GM18868 (cell line): ENCODE results near the gene RAP1A.

Source experiments
- ATAC-seq: cut with Tn5 transposase; IDR thresholded peaks from one replicate; pipeline ENCODE4 v1.9.1; 2021; ENCODE audit warnings: mild to moderate bottlenecking, moderate library complexity; ENCODE audit not compliant: unreplicated experiment

Gene RAP1A

DNA sequence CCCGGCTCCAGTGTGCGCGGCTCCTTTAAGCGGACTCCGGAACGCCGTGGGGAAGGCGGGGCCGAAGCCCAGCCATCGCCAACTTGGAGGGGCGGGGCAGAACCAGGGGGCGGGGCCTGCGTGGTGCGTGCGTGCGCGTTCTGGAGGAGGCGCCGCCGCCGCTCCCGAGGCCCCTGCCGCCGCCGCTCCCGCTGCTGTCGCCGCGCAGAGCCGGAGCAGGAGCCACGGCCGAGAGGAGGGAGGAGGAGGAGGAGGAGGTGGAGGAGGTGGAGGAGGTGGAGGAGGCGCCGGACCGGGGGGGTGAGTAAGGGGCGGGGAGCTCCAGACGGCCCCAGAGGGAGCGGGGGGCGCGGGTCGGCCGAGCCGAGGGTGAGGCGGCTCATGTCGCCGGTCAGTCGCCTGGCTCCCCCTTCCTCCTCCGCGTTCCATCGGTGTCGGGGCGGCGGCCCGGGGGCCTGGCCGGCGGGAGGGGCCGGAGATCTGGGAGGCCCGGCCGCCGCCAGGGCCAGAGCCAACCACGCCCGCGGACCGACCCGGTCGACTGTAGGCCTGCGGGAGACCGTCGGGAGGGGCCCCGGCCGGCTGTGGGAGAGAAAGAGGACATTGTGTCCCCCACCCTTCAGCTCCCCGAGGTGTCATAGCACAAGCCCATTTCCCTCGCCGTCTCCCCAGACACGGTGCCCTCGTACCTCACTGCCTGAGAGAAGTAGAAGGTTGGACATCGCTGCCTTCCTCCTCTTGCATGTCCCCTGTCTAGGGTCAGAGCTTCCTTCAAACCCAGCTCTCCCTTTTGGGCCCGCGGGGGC lies at the start of gene RAP1A:
RAP1A (plus strand) TSS at position 155 of the 806 bp plus-strand sequence. CDS start 71,572 bp downstream, outside the sequence.
- ATAC-seq, result peak; percentile 52

DNA sequence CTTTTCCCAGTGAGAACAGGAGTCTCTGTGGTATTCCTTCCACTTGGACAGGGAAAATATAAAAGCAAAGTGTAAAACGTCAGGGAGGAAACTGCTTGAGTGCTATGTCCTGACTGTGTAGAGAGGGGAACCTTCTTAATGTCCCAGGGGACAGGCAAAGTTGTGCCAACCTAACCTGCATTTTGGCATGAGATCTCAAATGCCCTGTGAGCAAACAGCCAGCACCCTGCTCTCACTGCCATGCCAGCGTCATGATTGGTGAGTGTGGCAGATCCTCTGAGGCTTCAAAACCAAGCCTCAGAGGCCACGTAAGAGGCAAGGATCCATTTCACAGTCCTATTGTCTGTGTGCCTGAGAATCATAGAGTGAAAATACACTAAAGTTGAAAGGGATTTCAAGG lies 49.7 kb upstream of the RAP1A start:
- ATAC-seq, result no peak

DNA sequence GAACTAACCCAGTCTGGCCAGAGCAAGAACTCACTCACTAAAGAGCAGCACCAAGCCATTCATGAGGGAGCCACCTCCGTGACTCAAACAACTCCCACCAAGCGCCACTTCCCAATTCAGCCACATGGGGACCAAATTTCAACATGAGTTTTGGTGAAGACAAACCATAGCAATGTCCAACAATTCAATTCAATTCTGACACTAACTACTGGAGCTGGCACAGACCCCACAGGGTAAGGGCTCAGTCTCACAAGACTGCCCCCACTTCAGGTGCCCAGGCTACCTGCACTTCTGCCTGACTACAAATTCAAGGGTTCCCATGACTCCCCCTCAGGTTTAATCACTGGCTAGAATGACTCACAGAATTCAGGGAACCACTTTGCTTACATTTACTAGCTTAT lies 48.8 kb upstream of the RAP1A start:
- peak; percentile 73 for ATAC-seq

DNA sequence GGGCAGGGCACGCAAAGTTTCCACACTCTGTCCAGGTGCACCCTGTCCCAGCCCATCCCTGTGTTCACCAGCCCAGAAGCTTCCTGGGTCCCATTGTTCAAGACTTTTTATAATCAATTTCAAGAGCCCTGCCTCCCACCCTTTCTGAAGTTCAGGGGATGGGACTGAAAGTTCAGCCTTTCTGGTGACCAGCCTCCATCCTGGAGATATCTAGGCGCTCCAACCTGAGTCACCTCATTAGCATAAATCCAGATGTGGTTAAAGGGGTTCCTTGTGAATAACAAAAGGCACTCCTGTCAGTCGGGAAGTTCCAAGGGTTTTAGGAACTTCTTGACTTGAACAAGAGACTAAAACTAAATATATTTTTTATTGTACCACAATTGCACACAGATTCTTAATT lies 48.4 kb upstream of the RAP1A start:
- ATAC-seq, result no peak

DNA sequence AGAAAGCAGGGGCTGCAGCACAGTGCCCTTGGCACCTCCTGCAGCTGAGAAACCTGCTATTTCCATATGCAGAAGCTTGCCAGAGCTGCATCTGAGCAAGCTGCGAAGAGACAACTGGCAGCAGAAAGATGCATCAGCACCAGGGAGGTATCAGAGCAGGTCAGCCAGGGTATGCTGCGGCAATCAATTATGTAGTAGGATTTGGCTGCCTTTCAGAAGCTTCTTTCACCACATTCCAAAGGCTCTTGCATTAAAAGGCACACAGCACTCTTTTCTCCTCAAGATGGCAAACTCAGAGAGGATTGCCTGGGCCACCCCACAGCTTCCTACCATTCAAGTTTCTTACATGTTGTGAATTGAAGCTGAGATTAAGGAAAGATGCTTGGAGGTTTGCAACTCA lies 47.6 kb upstream of the RAP1A start:
- ATAC-seq, result no peak

DNA sequence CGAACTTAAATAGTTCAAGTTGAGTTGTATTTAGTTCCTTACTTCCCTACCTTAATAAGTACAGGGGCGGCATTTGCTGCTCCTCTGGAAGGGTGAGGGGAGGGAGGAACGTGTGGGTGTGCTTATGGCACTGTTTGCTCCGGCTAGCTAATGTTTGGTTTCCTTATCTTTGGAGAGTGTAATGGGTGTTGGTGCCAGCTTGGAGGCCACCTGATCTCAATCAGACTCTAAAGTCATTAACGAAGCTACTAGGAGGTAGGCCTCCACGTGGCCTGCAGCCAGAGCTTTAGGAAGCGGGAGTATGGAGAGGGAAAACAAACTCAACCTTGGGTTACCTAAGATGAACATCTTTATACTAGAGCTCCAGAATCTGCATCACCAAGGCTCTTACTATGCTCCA lies 43.0 kb upstream of the RAP1A start:
- ATAC-seq, result no peak

DNA sequence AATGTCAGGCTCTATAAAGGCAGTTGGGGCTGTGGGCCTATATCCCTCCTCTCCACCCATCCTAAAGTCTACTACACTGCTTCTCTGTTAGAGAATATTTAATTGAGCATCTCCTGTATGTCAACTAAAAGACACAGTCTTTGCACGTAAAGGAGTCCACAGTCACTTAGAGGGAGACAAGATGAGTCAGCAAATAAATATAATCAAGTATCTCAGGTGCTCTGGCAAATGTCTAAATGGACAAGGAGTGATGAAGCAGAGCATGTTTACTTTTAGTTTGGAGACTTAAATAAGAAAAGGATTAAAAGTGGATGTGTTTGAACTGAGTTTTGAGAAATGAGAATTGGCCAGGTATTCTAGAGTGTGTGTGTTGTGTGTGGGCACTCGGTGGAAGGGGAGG lies 41.8 kb upstream of the RAP1A start:
- ATAC-seq, result no peak

DNA sequence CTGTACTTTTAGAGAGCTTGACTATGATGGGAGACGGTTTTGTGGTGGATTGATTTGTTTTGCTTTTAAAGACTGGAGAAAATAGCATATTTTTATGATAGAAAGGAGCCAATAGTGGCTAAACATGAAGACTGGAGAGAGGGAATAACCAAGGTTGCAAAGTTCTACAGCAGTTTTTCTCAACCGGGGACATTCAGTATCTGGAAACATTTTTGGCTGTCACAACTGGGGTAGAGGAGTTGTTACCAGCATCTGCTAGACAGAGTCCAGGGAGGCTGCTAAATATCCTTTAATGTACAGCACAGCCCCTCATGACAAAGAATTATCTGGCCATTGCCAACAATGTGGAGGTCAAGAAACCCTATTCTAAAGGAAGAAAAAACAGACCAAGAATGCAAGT lies 38.4 kb upstream of the RAP1A start:
- ATAC-seq, result no peak

DNA sequence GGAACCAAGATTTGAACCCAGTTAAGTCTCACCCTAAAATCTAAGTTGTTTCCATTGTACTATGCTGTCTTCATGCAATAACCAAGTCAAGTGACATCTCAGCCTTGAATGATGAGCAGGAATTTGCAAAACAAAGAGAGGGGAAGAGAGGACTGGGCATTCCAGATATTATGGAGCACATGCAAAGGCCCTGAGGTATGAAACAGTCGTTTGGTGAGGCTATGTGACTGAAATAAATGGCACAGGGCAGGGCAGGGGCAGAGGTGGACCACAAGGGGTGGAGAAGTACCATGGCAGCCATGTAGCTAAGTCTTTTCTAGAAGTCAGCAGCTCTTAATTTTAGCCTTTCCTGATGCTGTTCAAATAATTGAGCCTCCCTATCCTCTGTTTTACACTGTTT lies 37.6 kb upstream of the RAP1A start:
- ATAC-seq, result no peak

DNA sequence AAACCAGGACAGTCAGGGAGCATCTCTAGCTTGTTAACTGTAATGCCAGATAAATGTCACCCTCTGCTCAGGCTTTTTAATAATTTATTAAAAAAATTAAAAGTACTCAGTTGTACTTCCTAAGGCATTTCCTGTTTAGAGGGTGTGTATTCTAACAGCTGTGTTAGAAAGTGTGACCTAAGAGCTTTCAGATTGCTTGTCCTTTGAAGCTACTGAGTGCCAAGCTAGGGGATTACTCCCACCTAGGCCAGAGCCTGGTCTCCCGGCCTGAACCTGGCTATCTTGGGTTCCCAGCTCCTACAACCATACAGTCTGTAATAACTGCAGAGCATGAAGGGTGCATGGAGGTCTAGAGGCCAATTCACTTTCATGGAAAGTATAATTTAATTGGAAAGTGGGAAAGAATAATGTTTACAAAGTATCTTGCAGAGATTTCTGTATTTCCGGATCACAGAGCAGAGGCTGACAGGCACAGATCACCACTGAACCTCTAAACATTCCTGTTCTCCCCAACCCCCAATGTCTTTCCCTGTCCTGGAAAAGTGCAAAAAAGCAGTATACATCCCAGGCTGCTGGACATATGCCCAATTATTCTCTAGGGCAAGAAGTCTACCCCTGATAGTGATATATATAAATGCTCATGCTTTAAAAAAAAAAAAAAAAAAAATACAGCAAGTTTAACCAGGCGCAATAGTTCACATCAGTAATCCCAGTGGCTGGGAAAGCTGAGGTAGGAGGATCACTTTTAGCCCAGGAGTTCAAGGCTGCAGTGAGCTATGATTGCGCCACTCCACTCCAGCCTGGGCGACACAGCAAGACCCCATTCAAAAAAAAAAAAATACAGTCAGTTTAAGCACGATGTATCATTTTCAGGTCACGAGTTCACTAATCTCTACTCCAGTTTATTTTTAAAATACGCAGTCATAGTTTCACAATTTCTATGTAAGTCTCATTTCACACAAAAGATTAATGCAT lies 36.7 kb upstream of the RAP1A start:
- ATAC-seq, result no peak

DNA sequence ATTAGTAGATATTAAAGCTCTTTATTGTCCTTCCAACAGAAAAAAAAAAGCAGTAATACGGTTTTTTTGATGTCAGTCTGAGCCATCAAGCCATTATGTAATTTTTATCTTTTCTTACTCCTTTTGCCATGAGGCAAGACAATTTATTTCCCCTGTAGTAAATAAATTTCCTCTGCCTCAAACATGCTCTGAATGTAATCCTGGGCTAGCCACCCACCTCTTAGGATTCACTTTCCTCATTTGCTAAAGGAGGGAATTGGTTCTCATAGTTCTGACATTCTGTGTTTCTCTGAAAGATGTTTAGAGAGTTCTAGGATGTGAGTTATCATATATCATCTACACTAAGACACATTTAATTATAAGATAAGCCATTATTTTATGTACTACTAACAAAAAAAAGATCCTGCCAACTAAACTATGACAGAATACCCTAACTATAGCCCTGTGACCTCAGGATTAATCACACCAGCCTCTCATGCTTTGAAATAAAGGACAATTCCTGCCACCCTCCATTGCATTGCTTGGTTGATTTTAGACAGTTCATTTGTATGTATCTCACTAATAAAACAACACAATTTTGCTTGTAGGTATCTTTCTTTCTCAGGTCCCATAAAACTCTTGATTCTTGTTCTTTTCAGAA lies 34.0 kb upstream of the RAP1A start:
- ATAC-seq, result no peak

DNA sequence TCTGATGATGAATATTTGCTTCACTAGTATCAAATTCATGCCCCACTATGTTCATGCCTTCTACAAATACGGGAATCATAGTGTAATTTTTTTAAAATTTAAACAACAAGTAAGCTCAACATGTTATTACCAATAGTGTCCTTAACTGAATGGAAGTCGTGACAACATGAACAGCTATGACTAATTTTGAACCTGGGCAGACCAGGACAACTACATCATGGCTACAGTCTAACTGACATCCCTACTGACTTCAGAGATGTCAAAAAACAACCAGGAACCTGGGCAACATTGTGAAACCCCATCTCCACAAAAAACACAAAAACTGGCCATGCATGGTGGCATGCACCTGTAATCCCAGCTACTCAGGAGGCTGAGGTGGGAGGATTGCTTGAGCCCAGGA lies 33.5 kb upstream of the RAP1A start:
- ATAC-seq, result no peak

DNA sequence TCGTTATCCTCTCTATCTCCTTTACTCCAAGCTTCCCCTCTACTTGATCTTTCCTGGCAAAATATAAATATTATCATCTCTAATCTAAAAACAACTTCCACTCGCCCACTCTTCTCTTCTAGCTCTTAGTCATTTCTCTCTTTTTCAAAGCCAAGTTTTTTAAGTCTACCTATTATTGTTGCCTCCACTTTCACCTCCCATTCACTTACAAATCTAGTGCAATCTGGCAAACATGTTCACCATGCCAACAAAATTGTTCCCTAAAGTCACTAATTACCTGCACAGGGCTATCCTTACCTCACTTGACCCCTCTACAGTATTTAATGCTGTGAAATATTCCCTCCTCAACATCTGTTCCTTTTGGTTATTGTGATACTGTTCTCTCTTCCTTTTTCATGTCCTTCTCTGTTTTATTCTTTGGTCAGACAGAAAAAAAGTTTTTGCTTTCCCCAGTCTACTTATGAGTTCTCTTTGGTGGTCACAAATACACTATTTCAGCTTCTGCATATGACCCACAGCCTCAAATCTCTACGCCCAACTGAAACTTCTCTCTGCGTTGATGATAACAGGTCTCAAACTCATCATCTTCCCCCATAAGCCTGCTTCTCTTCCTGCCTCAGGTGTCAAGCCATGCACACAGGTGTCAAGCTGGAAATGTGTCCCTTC lies 31.9 kb upstream of the RAP1A start:
- peak; percentile 32 for ATAC-seq

DNA sequence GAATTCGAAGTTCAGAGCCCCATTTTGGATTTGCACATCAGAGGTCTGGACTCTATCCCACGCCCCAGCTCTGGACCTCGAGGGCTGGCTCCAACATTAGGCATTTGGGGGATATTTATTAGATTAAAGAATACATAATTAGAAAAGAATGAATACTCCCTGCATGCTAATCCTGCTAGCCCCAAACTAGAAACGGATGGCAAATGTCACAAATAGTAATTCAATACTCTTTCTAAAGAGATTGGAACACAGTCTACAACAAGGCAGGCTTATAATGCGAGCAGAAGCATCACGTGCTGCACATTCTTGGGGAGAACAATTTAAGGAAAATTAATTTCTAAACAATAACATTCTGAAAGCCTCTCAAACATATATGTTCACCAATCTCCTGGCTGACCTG lies 27.7 kb upstream of the RAP1A start:
- no peak for ATAC-seq

DNA sequence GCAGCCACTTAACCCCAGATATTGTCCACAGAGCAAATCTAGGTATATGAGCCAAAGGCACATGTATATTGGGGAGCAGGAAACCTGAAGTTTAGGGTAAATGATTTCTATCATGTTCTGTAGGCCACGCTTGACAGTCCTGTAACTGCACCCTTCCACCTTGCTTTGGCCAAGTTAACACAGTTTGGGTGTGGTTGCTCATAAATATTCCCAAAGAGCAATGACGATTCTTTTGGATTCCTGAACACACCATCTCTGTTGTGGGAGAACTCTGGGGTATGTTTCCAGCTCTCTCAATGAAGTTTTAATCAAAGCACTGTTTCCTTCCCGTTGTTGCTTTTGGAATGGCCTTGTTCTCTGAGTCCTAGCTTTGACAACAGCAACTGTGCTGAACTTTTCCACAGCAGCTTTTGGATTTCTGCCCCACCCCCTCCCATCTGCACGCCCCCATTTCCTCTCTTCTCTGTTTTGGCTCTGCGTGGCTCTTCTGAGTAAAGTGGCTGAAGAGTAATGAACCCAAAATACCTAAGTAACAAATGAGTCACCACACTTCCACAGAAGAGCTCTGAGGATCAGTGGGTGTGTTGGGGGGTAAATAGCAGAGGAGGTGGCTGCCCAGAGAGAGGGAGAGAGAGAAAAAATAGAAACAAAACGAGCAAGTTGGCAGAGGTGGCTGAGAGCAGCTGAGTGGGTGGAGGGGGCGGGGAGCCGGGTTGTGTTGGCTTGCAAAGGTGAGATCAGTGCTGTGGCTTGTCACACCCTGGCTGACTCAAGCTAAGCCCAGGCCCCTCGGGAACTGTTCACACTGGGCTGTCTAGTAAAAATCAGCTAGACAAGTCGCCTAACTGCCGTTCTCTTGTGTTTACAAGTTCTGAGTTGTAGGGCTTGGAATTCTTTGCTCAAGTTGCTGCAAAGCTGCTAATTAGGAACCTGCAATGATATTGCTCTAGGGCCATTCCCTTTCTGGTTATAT lies 26.9 kb upstream of the RAP1A start:
- peak; percentile 86 for ATAC-seq

DNA sequence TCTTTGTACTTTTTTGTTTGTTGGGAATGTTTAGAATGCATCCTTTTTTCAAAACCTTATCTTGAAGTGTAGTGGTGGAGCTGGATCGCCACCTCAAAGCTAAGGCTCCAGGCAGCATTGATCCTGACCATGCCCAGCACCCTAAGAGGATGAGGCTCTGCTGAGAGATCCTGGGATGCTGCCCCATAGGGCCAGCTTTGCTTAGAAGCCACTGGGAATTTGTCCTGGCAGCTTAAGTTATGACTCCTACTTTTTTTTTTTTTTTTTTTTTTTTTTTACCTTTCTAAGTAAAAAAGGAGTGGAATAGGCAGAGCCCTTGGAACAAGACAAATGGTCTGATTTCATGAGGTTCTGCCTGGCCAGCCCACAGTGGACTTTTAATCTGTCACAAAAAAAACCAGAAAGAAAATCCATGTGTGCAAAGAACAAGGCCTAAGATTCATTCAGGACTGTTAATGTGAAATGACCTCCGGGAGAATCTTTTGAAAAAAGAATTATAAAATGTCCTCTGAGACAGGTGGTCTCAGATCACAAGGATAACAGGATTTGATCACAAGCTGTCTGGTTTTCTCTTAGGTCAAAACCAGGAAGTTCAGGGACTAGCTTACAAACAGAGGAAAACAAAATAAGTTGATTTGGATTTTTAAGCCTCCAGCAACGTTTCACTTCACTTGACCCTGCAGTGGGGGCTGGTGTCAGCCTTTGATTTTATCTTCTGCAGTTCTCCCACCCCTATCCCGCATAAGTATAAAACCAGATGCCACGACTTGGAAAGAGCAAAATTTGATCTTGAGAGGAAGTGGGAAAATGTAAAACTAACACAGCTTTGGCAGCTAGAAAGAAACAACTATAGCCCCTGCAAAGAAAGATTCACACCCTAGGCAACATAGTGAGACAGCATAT lies 25.9 kb upstream of the RAP1A start:
- ATAC-seq, result no peak

DNA sequence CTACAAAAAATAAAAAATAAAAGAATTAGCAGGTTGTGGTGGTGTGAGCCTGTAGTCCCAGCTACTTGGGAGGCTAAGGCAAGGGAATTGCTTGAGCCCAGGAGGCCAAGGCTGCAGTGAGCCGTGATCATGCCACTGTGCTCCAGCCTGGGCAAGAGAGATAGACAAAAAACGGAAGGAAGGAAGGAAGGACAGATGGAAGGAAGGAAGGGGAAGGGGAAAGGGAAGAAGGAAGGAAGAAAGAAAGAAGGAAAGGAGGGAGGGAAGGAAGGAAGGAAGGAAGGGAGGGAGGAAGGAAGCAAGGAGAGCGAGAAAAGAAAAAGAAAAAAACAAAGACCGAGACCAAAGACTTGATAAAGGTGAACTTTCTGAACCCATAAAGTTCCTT lies 25.3 kb upstream of the RAP1A start:
- ATAC-seq, result no peak

DNA sequence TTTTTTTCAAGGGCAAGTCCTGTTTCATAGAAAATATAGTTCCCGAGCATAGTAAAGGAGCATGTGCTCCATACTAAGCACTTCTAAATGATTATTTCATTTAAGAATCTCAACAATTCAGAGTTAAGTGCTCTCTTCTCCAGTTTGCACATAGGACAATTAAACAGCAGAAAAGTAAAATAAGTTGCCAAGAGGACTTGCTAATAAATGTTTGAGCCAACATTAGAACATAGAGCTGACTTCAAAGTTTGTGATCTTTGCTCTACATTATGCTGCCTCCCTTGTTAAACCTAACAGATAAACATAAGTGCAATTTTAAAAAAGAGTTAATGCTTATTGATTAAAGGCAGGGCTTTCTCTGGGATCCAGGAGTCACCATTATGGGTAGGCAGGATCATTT lies 23.8 kb upstream of the RAP1A start:
- no peak for ATAC-seq

DNA sequence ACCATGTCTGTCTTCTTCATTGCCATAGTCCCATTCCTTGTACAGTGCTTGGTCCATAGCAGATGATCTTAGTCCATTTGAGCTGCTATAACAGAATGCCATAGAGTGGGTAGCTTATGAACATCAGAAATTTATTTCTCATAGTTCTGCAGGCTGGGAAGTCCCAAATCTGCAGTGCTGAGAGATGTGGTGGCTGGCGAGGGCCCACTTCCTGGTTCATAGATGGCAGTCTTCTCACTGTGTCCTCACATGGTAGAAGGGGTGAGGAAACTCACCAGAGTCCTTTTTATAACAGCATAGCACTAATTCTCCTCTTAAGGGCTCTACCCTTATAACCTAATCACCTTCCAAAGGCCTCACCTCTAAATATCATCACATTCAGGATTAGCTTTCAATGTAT lies 23.1 kb upstream of the RAP1A start:
- ATAC-seq, result no peak
